GM23338 (cell line): ENCODE measurements around the gene THYN1. TPM values are rescaled to one million over a fixed set of nuclear protein-coding genes. Genes with fewer than 3 reads are reported as not detected.

Source experiments
- ATAC-seq: fragments of 200-7000 bp; cut with Tn5 transposase; 3 replicates; pipeline ENCODE4 v1.9.1; 2020
- DNase-seq: peaks from one replicate; pipeline ENCODE4 v3.0.0-alpha.2; 2015; ENCODE audit warnings: low spot score
- H2AFZ ChIP-seq: fragments of 200-600 bp; sonication (generic); 2 replicates; pipeline ENCODE4 v1.8.0; 2016; ENCODE audit warnings: antibody characterized with exemption, mild to moderate bottlenecking, moderate library complexity
- H3F3A ChIP-seq: fragments of 200-600 bp; sonication (generic); replicated peaks from 2 replicates; pipeline ENCODE4 v1.8.0; 2017; ENCODE audit warnings: antibody characterized with exemption, mixed run types, low read depth
- H3K27ac ChIP-seq: fragments of 200-600 bp; sonication (generic); 2 replicates; pipeline ENCODE4 v1.6.1; 2016; ENCODE audit warnings: low read depth
- H3K27me3 ChIP-seq: fragments of 200-600 bp; sonication (generic); 2 replicates; pipeline ENCODE4 v1.8.0; 2016; ENCODE audit warnings: mild to moderate bottlenecking, mixed run types, moderate library complexity; ENCODE audit not compliant: insufficient read depth
- H3K36me3 ChIP-seq: fragments of 200-600 bp; sonication (generic); 2 replicates; pipeline ENCODE4 v1.8.0; 2016; ENCODE audit warnings: mild to moderate bottlenecking; ENCODE audit not compliant: insufficient read depth
- H3K4me1 ChIP-seq: fragments of 200-600 bp; sonication (generic); 2 replicates; pipeline ENCODE4 v1.8.0; 2016; ENCODE audit warnings: mild to moderate bottlenecking, moderate library complexity; ENCODE audit not compliant: insufficient read depth
- H3K4me2 ChIP-seq: fragments of 200-600 bp; sonication (generic); 2 replicates; pipeline ENCODE4 v1.7.1; 2017; ENCODE audit warnings: mixed run types
- H3K4me3 ChIP-seq: fragments of 200-600 bp; sonication (generic); 2 replicates; pipeline ENCODE4 v1.6.1; 2016; ENCODE audit warnings: mixed run types
- H3K79me2 ChIP-seq: fragments of 200-600 bp; sonication (generic); replicated peaks from 2 replicates; pipeline ENCODE4 v1.8.0; 2017; ENCODE audit warnings: mild to moderate bottlenecking; ENCODE audit not compliant: insufficient read depth
- H3K9me2 ChIP-seq: fragments of 200-600 bp; sonication (generic); 2 replicates; pipeline ENCODE4 v1.8.0; 2017; ENCODE audit not compliant: insufficient read depth
- H4K20me1 ChIP-seq: fragments of 200-600 bp; sonication (generic); replicated peaks from 2 replicates; pipeline ENCODE4 v1.8.0; 2017; ENCODE audit warnings: mild to moderate bottlenecking; ENCODE audit not compliant: insufficient read depth
- H3K27ac Mint-ChIP-seq: 2 replicates; pipeline ENCODE4 v1.8.0; 2020; ENCODE audit warnings: inconsistent platforms, mild to moderate bottlenecking, moderate library complexity, mixed read lengths
- H3K27me3 Mint-ChIP-seq: 3 replicates; pipeline ENCODE4 v1.8.0; 2022; ENCODE audit warnings: low read depth, mild to moderate bottlenecking, moderate library complexity, mixed read lengths, inconsistent platforms; ENCODE audit not compliant: insufficient read depth, poor library complexity
- H3K36me3 Mint-ChIP-seq: 3 replicates; pipeline ENCODE4 v1.8.0; 2021; ENCODE audit warnings: low read depth, mild to moderate bottlenecking, inconsistent platforms, moderate library complexity, mixed read lengths
- H3K4me1 Mint-ChIP-seq: 3 replicates; pipeline ENCODE4 v1.8.0; 2020; ENCODE audit warnings: mild to moderate bottlenecking, inconsistent platforms, mixed read lengths
- H3K4me3 Mint-ChIP-seq: 3 replicates; pipeline ENCODE4 v1.8.0; 2021; ENCODE audit warnings: moderate library complexity, mild to moderate bottlenecking, inconsistent platforms, mixed read lengths
- H3K9me3 Mint-ChIP-seq: 3 replicates; pipeline ENCODE4 v1.8.0; 2020; ENCODE audit warnings: moderate library complexity, mild to moderate bottlenecking, inconsistent platforms, mixed read lengths
- EZH2 ChIP-seq: fragments of 200-600 bp; sonication (generic); IDR thresholded peaks from one replicate; pipeline ENCODE4 v1.8.0; 2017; ENCODE audit warnings: antibody characterized with exemption, mild to moderate bottlenecking, low read depth; ENCODE audit not compliant: unreplicated experiment
- JUNB ChIP-seq: IDR thresholded peaks from one replicate; pipeline ENCODE4 v1.6.1; 2016; ENCODE audit warnings: antibody characterized with exemption; ENCODE audit not compliant: unreplicated experiment
- NANOG ChIP-seq: IDR thresholded peaks from 2 replicates; pipeline ENCODE4 v1.6.1; 2016; ENCODE audit warnings: antibody characterized with exemption, borderline replicate concordance
- POLR2AphosphoS5 ChIP-seq: IDR thresholded peaks from 2 replicates; pipeline ENCODE4 v1.6.1; 2016; ENCODE audit warnings: antibody characterized with exemption, low read depth
- ZNF331 ChIP-seq: fragments of 250-450 bp; sonication (Bioruptor Pico); IDR thresholded peaks from 2 replicates; pipeline ENCODE4 v1.5.0; 2020; ENCODE audit warnings: low read depth, mild to moderate bottlenecking, moderate library complexity
- polyA plus RNA-seq: library from polyadenylated mRNA; unstranded; fragments of >200 nt; fragmentation: Nextera tagmentation; extraction: Ambion mirVana; gene quantifications from 2 replicates; pipeline ENCODE4 v1.2.1, GENCODE V29; 2016
- total RNA-seq: library from RNA; depleted of rRNA; stranded (reverse); fragments of >200 nt; shearing (Covaris generic); gene quantifications from 2 replicates; pipeline ENCODE4 v1.2.3, GENCODE V29; 2014
- TF ChIP-seq, protein P1 (sequence below): fragments of 250-450 bp; sonication (Bioruptor Pico); IDR thresholded peaks from 2 replicates; pipeline ENCODE4 v1.5.0; 2020; ENCODE audit warnings: mild to moderate bottlenecking, moderate library complexity
- TF ChIP-seq, protein P2 (sequence below): IDR thresholded peaks from one replicate; pipeline ENCODE4 v1.6.1; 2018; ENCODE audit warnings: antibody characterized with exemption; ENCODE audit not compliant: unreplicated experiment

THYN1 gene
- total and polyA plus RNA-seq, 2 experiments from 2014 or later: 116 to 216 TPM

DNA sequence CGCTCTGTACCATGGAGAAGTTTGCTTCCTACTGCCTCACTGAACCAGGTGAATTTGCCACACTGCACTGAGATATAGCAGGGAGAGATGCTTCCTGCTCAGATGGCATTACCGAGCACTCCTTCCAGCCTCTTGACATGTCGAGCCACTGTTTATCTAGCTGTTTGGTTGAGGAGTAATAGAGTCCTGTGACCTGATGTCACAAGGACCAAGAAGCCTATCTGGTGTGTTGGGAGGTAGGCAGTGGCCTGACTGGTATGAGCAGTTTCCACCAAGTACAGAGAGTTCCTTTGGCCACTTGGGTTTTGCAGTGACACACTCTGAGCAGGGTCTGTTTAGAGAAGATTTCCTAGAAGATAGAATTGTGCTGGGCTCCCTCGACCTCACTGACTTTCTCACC is 5.4 kb upstream of the THYN1 start:
- H3K36me3 Mint-ChIP-seq: peaks cover 68% of the 10 kb centered on the region
- no peak for ATAC-seq
- no peak for DNase-seq

More for the DNA sequence above, 5.4 kb upstream of the THYN1 start:
- H2AFZ ChIP-seq: no peak overlapping the region
- no peak overlapping the region for H3K4me2 ChIP-seq
- Mint-ChIP-seq H3K27me3 (peaks cover 2% of the 10 kb centered on the region), H3K4me3 (no peak overlapping the region), H3K4me1 (peaks cover 17% of the 10 kb centered on the region; the same call in 2 of the 3 replicates), H3K27ac (no peak overlapping the region), H3K9me3 (no peaks in the 10 kb centered on the region)
- peaks cover 11% of the 10 kb centered on the region for H3K4me1 ChIP-seq
- peaks cover 42% of the 10 kb centered on the region for H3K79me2 ChIP-seq
- no peak overlapping the region for H3K4me3 ChIP-seq
- peaks cover 42% of the 10 kb centered on the region for H3K36me3 ChIP-seq
- H3K27ac ChIP-seq: no peak overlapping the region
- no peaks in the 10 kb centered on the region for H3K27me3 ChIP-seq
- peaks cover 22% of the 10 kb centered on the region for H4K20me1 ChIP-seq
- TF ChIP-seq JUNB (no peak), POLR2AphosphoS5 (no peak), ZNF331 (no peak), NANOG (no peak), EZH2 (no peak)
- TF ChIP-seq, protein P1, sequence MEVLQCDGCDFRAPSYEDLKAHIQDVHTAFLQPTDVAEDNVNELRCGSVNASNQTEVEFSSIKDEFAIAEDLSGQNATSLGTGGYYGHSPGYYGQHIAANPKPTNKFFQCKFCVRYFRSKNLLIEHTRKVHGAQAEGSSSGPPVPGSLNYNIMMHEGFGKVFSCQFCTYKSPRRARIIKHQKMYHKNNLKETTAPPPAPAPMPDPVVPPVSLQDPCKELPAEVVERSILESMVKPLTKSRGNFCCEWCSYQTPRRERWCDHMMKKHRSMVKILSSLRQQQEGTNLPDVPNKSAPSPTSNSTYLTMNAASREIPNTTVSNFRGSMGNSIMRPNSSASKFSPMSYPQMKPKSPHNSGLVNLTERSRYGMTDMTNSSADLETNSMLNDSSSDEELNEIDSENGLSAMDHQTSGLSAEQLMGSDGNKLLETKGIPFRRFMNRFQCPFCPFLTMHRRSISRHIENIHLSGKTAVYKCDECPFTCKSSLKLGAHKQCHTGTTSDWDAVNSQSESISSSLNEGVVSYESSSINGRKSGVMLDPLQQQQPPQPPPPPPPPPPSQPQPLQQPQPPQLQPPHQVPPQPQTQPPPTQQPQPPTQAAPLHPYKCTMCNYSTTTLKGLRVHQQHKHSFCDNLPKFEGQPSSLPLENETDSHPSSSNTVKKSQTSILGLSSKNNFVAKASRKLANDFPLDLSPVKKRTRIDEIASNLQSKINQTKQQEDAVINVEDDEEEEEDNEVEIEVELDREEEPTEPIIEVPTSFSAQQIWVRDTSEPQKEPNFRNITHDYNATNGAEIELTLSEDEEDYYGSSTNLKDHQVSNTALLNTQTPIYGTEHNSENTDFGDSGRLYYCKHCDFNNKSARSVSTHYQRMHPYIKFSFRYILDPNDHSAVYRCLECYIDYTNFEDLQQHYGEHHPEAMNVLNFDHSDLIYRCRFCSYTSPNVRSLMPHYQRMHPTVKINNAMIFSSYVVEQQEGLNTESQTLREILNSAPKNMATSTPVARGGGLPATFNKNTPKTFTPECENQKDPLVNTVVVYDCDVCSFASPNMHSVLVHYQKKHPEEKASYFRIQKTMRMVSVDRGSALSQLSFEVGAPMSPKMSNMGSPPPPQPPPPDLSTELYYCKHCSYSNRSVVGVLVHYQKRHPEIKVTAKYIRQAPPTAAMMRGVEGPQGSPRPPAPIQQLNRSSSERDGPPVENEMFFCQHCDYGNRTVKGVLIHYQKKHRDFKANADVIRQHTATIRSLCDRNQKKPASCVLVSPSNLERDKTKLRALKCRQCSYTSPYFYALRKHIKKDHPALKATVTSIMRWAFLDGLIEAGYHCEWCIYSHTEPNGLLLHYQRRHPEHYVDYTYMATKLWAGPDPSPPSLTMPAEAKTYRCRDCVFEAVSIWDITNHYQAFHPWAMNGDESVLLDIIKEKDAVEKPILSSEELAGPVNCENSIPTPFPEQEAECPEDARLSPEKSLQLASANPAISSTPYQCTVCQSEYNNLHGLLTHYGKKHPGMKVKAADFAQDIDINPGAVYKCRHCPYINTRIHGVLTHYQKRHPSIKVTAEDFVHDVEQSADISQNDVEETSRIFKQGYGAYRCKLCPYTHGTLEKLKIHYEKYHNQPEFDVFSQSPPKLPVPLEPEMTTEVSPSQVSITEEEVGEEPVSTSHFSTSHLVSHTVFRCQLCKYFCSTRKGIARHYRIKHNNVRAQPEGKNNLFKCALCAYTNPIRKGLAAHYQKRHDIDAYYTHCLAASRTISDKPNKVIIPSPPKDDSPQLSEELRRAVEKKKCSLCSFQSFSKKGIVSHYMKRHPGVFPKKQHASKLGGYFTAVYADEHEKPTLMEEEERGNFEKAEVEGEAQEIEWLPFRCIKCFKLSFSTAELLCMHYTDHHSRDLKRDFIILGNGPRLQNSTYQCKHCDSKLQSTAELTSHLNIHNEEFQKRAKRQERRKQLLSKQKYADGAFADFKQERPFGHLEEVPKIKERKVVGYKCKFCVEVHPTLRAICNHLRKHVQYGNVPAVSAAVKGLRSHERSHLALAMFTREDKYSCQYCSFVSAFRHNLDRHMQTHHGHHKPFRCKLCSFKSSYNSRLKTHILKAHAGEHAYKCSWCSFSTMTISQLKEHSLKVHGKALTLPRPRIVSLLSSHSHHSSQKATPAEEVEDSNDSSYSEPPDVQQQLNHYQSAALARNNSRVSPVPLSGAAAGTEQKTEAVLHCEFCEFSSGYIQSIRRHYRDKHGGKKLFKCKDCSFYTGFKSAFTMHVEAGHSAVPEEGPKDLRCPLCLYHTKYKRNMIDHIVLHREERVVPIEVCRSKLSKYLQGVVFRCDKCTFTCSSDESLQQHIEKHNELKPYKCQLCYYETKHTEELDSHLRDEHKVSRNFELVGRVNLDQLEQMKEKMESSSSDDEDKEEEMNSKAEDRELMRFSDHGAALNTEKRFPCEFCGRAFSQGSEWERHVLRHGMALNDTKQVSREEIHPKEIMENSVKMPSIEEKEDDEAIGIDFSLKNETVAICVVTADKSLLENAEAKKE (CRISPR knock-in tag): no peak
- TF ChIP-seq, protein P2, sequence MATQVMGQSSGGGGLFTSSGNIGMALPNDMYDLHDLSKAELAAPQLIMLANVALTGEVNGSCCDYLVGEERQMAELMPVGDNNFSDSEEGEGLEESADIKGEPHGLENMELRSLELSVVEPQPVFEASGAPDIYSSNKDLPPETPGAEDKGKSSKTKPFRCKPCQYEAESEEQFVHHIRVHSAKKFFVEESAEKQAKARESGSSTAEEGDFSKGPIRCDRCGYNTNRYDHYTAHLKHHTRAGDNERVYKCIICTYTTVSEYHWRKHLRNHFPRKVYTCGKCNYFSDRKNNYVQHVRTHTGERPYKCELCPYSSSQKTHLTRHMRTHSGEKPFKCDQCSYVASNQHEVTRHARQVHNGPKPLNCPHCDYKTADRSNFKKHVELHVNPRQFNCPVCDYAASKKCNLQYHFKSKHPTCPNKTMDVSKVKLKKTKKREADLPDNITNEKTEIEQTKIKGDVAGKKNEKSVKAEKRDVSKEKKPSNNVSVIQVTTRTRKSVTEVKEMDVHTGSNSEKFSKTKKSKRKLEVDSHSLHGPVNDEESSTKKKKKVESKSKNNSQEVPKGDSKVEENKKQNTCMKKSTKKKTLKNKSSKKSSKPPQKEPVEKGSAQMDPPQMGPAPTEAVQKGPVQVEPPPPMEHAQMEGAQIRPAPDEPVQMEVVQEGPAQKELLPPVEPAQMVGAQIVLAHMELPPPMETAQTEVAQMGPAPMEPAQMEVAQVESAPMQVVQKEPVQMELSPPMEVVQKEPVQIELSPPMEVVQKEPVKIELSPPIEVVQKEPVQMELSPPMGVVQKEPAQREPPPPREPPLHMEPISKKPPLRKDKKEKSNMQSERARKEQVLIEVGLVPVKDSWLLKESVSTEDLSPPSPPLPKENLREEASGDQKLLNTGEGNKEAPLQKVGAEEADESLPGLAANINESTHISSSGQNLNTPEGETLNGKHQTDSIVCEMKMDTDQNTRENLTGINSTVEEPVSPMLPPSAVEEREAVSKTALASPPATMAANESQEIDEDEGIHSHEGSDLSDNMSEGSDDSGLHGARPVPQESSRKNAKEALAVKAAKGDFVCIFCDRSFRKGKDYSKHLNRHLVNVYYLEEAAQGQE: no peak
- no peaks in the 10 kb centered on the region for H3F3A ChIP-seq
- H3K9me2 ChIP-seq: no peaks in the 10 kb centered on the region
